ENCODE data around the gene TYK2.

- TF ChIP-seq FIP1L1 (IDR thresholded peaks at IDR 0.05; ENCODE audit: low read depth, low read length, poor library complexity, severe bottlenecking) (no peak), RAD21 (CRISPR knock-in tag; conservative IDR thresholded peaks at IDR 0.05 in 1 of 2, IDR thresholded peaks at IDR 0.05 in 1 of 2) (no peak; a peak in 1 of 4 replicates), MAX (CRISPR knock-in tag; IDR thresholded peaks at IDR 0.05) (no peak)
Measured at GRCh38 chr19:10335352-10335985, 44.9 kb downstream of the TYK2 start.

Measured in K562 (cell line).